Stomach (tissue), 4 donors: ENCODE results near the gene DCDC1.

Experiments used
- EP300 ChIP-seq: sonication (generic); formaldehyde crosslinking; IDR thresholded peaks from one replicate; pipeline ENCODE4 v1.6.1; 2017; ENCODE audit warnings: antibody characterized with exemption
- POLR2AphosphoS5 ChIP-seq, 3 donors: sonication (generic); formaldehyde crosslinking; IDR thresholded peaks; one replicate each; pipeline ENCODE4 v1.6.1; 2016; ENCODE audit warnings: antibody characterized with exemption in 3 of 3
- TF ChIP-seq, protein P1 (sequence below), 7 experiments: fragments of 450-650 bp in 4 of 7; fragments of 200-600 bp in 3 of 7; sonication (generic) in 3 of 7; IDR thresholded peaks; one replicate each; pipeline ENCODE4 v1.5.1; 2016 to 2019; ENCODE audit warnings: antibody characterized with exemption in 7 of 7, control low read depth in 2 of 7, mild to moderate bottlenecking in 1 of 7

GRCh38 chr11:30991376-30991775 is 378.2 kb downstream of the DCDC1 start:
- TF ChIP-seq POLR2AphosphoS5 (IDR thresholded peaks at IDR 0.05) = no peak
- no peak for TF ChIP-seq EP300
- TF ChIP-seq, protein P1, sequence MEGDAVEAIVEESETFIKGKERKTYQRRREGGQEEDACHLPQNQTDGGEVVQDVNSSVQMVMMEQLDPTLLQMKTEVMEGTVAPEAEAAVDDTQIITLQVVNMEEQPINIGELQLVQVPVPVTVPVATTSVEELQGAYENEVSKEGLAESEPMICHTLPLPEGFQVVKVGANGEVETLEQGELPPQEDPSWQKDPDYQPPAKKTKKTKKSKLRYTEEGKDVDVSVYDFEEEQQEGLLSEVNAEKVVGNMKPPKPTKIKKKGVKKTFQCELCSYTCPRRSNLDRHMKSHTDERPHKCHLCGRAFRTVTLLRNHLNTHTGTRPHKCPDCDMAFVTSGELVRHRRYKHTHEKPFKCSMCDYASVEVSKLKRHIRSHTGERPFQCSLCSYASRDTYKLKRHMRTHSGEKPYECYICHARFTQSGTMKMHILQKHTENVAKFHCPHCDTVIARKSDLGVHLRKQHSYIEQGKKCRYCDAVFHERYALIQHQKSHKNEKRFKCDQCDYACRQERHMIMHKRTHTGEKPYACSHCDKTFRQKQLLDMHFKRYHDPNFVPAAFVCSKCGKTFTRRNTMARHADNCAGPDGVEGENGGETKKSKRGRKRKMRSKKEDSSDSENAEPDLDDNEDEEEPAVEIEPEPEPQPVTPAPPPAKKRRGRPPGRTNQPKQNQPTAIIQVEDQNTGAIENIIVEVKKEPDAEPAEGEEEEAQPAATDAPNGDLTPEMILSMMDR (IDR thresholded peaks at IDR 0.05) = no peak
